ENCODE measurements around the gene ARL13A. TPM values are rescaled to one million over a fixed set of nuclear protein-coding genes. Genes with fewer than 3 reads are reported as not detected.

The ARL13A gene
- total RNA-seq, 2 experiments from 2014 or later, result not detected

- no peak for ATAC-seq
- Mint-ChIP-seq H3K4me3 (no peak overlapping the region), H3K9me3 (no peaks in the 10 kb centered on the region), H3K27me3 (no peaks in the 10 kb centered on the region), H3K27ac (peak overlapping the region; percentile 11), H3K36me3 (ENCODE audit: low read depth) (peaks cover 9% of the 10 kb centered on the region), H3K4me1 (ENCODE audit: low read depth) (no peaks in the 10 kb centered on the region)
- intact Hi-C loops (cut with micrococcal nuclease), result no loop called here
- CTCF ChIA-PET, result no interaction called here
- POLR2A ChIA-PET, result no interaction called here
- no peak for TF ChIP-seq CTCF (IDR thresholded peaks at IDR 0.05)
- DNase-seq, result no peak
Observed at GRCh38 chrX:101037231-101037630, 67.7 kb downstream of the ARL13A start.

DNA sequence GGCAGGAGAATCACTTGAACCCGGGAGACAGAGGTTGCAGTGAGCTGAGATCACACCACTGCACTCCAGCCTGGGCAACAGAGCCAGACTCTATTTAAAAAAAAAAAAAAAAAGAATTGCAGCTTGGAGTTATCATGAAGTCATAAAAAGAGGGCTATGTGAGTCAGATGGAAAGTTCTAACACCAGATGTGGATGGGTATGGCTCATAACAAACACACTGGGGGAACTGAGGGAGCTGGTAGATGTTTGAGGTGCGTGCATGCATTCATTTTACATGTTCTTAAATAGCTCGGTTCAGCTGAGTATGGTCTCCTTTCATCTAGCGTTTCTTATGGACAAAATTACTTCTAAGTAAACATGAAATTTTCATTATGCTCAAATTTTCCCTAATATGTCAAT lies 70.7 kb downstream of the ARL13A start:
- Mint-ChIP-seq H3K4me1 (ENCODE audit: low read depth) (no peaks in the 10 kb centered on the region), H3K4me3 (no peak overlapping the region), H3K9me3 (no peaks in the 10 kb centered on the region), H3K27ac (no peak overlapping the region), H3K36me3 (ENCODE audit: low read depth) (peaks cover 10% of the 10 kb centered on the region), H3K27me3 (no peaks in the 10 kb centered on the region)
- DNase-seq, result no peak
- CTCF ChIA-PET, result interaction anchor here (1.0 to 1.2 kb wide), 2 partner anchors 10 to 58 kb away, joined by 3 read pairs; partner anchors contain the start of gene CENPI
- ATAC-seq, result no peak
- intact Hi-C loops (cut with micrococcal nuclease), result no loop called here
- TF ChIP-seq CTCF (IDR thresholded peaks at IDR 0.05), result no peak
- POLR2A ChIA-PET, result no interaction called here

Other genes starting within 250 kb of the ARL13A start
- gene SYTL4, start 237.6 kb upstream of the ARL13A start, total RNA-seq, result not detected
- gene CSTF2, start 149.3 kb upstream of the ARL13A start, total RNA-seq, result 10 to 100 TPM; 42.0 to 43.5 TPM
- not detected for gene NOX1, start 95.3 kb upstream of the ARL13A start, total RNA-seq
- under 1 TPM; 0.43 to 0.49 TPM for gene XKRX, start 40.8 kb upstream of the ARL13A start, total RNA-seq
- 10 to 100 TPM; 21.7 to 23.7 TPM for gene TRMT2B, start 82.4 kb downstream of the ARL13A start, total RNA-seq
- gene TMEM35A, start 109.2 kb downstream of the ARL13A start, total RNA-seq, result not detected
- gene CENPI, start 128.5 kb downstream of the ARL13A start, total RNA-seq, result 10 to 100 TPM; 17.5 to 19.4 TPM